Caco-2 (cell line): ENCODE results near the gene CDON. TPM values are rescaled to one million over a fixed set of nuclear protein-coding genes. Genes with fewer than 3 reads are reported as not detected.

Source experiments
- BruUV-seq: library from RNA; stranded (reverse); fragments of 400-500 nt; replicated peaks from 2 replicates; lab custom pipeline; 2021; lab: Mats Ljungman, UMichigan
- CTCF ChIA-PET: fragments of 300-600 bp; sonication (Branson Sonifier 250); formaldehyde crosslinking; loops from one replicate; lab custom pipeline; 2022; ENCODE audit warnings: antibody characterized with exemption; lab: Charles Lee
- POLR2A ChIA-PET: fragments of 300-600 bp; sonication (Branson Sonifier 250); formaldehyde crosslinking; loops from one replicate; lab custom pipeline; 2022; ENCODE audit warnings: antibody characterized with exemption; lab: Charles Lee
- DNase-seq, 2 experiments: peaks; one replicate each; pipeline versions ENCODE4 v3.0.0 to v3.0.0-alpha.2; 2020 to 2022
- H3K27me3 ChIP-seq: replicated peaks from 2 replicates; pipeline ENCODE4 v1.6.0; 2011; ENCODE audit warnings: low read length; ENCODE audit not compliant: control insufficient read depth, insufficient read depth
- H3K36me3 ChIP-seq: 2 replicates; pipeline ENCODE4 v1.5.1; 2011; ENCODE audit warnings: low read length; ENCODE audit not compliant: control insufficient read depth, insufficient read depth
- H3K4me1 ChIP-seq: fragments of 250-450 bp; sonication (Bioruptor Pico); 2 replicates; pipeline ENCODE4 v1.5.1; 2020; ENCODE audit warnings: mild to moderate bottlenecking
- H3K4me3 ChIP-seq: 2 replicates; pipeline ENCODE4 v1.5.1; 2011; ENCODE audit warnings: low read depth, mild to moderate bottlenecking, control low read depth, low read length
- H3K9me3 ChIP-seq: fragments of 250-450 bp; sonication (Bioruptor Pico); 2 replicates; pipeline ENCODE4 v1.5.1; 2020; ENCODE audit warnings: mild to moderate bottlenecking, moderate library complexity
- H3K27ac Mint-ChIP-seq: one replicate; pipeline ENCODE4 v1.8.0; 2022; ENCODE audit warnings: mixed read lengths; ENCODE audit not compliant: unreplicated experiment
- H3K27me3 Mint-ChIP-seq: one replicate; pipeline ENCODE4 v1.8.0; 2022; ENCODE audit warnings: mixed read lengths; ENCODE audit not compliant: insufficient read depth, unreplicated experiment
- H3K36me3 Mint-ChIP-seq: one replicate; pipeline ENCODE4 v1.8.0; 2022; ENCODE audit warnings: mild to moderate bottlenecking, mixed read lengths; ENCODE audit not compliant: insufficient read depth, unreplicated experiment
- H3K4me1 Mint-ChIP-seq: one replicate; pipeline ENCODE4 v1.8.0; 2022; ENCODE audit warnings: low read depth, mixed read lengths; ENCODE audit not compliant: unreplicated experiment
- H3K4me3 Mint-ChIP-seq: one replicate; pipeline ENCODE4 v1.8.0; 2022; ENCODE audit warnings: mild to moderate bottlenecking, moderate library complexity, mixed read lengths; ENCODE audit not compliant: unreplicated experiment
- H3K9me3 Mint-ChIP-seq: one replicate; pipeline ENCODE4 v1.8.0; 2022; ENCODE audit warnings: mixed read lengths; ENCODE audit not compliant: unreplicated experiment
- CTCF ChIP-seq, 2 experiments: fragments of 200-600 bp in 1 of 2; IDR thresholded peaks; 1 replicate in 1 of 2; 2 replicates in 1 of 2; pipeline versions ENCODE4 v1.5.1 to v1.8.0; 2011 to 2022; ENCODE audit warnings: antibody characterized with exemption in 1 of 2, control low read depth in 1 of 2, inconsistent platforms in 1 of 2, low read depth in 1 of 2, low read length in 1 of 2, mild to moderate bottlenecking in 1 of 2, moderate library complexity in 1 of 2; ENCODE audit not compliant: insufficient read depth in 1 of 2, severe bottlenecking in 1 of 2, unreplicated experiment in 1 of 2
- intact Hi-C: fragments of 100-400 bp; cut with micrococcal nuclease; formaldehyde crosslinking; loops from one replicate; pipeline ENCODE4 v1.10.0; 2022; ENCODE audit not compliant: unreplicated experiment
- total RNA-seq: library from RNA; stranded (reverse); gene quantifications from 2 replicates; pipeline ENCODE4 v1.2.3, GENCODE V29; 2022

The CDON gene
- total RNA-seq, 1 experiment from 2014 or later, result 6.8 TPM

DNA sequence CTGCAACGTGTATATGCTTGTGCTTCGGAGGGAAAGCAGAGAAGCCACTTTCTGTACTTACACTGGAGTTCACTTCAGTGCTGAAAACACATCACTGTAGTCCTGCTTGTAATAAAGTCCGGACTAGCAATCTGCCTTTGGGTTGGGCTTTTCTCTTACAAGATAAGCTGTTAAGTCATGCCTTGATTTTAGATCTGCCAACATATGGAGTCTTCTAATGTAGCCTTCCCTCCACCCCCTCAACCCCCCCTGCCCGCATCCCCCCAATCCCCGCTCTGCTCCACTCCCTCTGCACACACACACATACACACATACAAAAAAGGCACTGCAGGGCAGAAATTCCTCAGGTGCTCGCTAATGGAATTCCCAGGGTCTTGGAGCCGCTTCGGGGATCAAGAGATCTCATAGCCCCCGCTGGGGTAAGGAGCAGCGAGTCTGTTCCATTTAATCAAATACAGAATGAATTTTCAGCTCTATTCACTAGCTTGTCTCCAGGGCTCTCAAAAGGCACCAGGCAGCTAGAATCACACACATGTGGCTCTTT lies 3.4 kb downstream of the CDON start:
- Mint-ChIP-seq H3K27ac (no peak overlapping the region), H3K36me3 (peaks cover 16% of the 10 kb centered on the region), H3K4me3 (no peak overlapping the region), H3K27me3 (peaks cover 16% of the 10 kb centered on the region), H3K4me1 (peaks cover 8% of the 10 kb centered on the region), H3K9me3 (no peaks in the 10 kb centered on the region)
- Histone ChIP-seq H3K4me1 (peaks cover 8% of the 10 kb centered on the region), H3K4me3 (no peak overlapping the region), H3K27me3 (no peaks in the 10 kb centered on the region), H3K36me3 (no peaks in the 10 kb centered on the region), H3K9me3 (no peaks in the 10 kb centered on the region)
- no peak for TF ChIP-seq CTCF (IDR thresholded peaks at IDR 0.05; ENCODE audit: insufficient read depth in 1 of 2, low read depth in 1 of 2, low read length in 1 of 2, severe bottlenecking in 1 of 2, unreplicated experiment in 1 of 2)
- no peak for DNase-seq
- no TSS peak for BruUV-seq
- intact Hi-C loops, result no loop called here
- ChIA-PET CTCF (interaction anchor here (0.7 kb wide), 1 partner anchor 89 kb away, joined by 4 read pairs; no protein-coding TSS in a partner anchor), POLR2A (no interaction called here)

GRCh38 chr11:126058105-126058874 lies 4.4 kb downstream of the CDON start:
- Histone ChIP-seq H3K9me3 (no peaks in the 10 kb centered on the region), H3K4me3 (no peak overlapping the region), H3K27me3 (no peaks in the 10 kb centered on the region), H3K36me3 (no peaks in the 10 kb centered on the region), H3K4me1 (peaks cover 8% of the 10 kb centered on the region)
- no peak for DNase-seq
- H3K4me3 Mint-ChIP-seq, result no peak overlapping the region
- BruUV-seq, result no TSS peak
- H3K36me3 Mint-ChIP-seq, result peaks cover 15% of the 10 kb centered on the region
- no peak for TF ChIP-seq CTCF (IDR thresholded peaks at IDR 0.05; ENCODE audit: insufficient read depth in 1 of 2, low read depth in 1 of 2, low read length in 1 of 2, severe bottlenecking in 1 of 2, unreplicated experiment in 1 of 2)
- H3K27ac Mint-ChIP-seq, result no peak overlapping the region
- peaks cover 18% of the 10 kb centered on the region for H3K27me3 Mint-ChIP-seq
- POLR2A ChIA-PET, result no interaction called here
- H3K9me3 Mint-ChIP-seq, result no peaks in the 10 kb centered on the region
- CTCF ChIA-PET, result no interaction called here
- intact Hi-C loops, result no loop called here
- H3K4me1 Mint-ChIP-seq, result peaks cover 8% of the 10 kb centered on the region

DNA sequence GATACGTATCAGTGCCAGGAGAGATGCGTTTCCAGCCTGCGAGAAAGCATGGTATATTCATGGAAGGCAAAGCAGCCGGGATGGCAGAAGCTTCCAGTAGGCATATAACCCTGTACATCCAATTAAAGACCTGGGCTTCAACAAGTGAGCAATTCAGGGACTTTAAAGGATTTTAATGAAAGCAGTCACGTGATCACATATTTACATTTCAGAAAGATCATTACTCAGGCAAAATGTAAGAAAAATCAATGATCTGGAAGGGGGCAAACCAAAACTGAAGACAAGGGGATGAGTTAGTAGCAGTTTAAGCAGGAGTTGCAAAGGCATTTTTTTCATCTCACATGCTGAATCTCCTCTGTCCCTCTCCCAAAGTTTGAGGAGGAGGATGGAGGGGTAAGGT lies 7.8 kb downstream of the CDON start:
- no peaks in the 10 kb centered on the region for H3K4me1 ChIP-seq
- H3K4me3 ChIP-seq, result no peak overlapping the region
- H3K27me3 Mint-ChIP-seq, result peaks cover 13% of the 10 kb centered on the region
- H3K36me3 Mint-ChIP-seq, result no peaks in the 10 kb centered on the region
- CTCF ChIA-PET, result no interaction called here
- H3K4me1 Mint-ChIP-seq, result no peaks in the 10 kb centered on the region
- H3K9me3 Mint-ChIP-seq, result no peaks in the 10 kb centered on the region
- no peak for TF ChIP-seq CTCF (IDR thresholded peaks at IDR 0.05; ENCODE audit: insufficient read depth in 1 of 2, low read depth in 1 of 2, low read length in 1 of 2, severe bottlenecking in 1 of 2, unreplicated experiment in 1 of 2)
- H3K27ac Mint-ChIP-seq, result no peak overlapping the region
- no peak overlapping the region for H3K4me3 Mint-ChIP-seq
- POLR2A ChIA-PET, result no interaction called here
- DNase-seq, result no peak
- BruUV-seq, result no TSS peak
- no peaks in the 10 kb centered on the region for H3K27me3 ChIP-seq
- no peaks in the 10 kb centered on the region for H3K9me3 ChIP-seq
- no peaks in the 10 kb centered on the region for H3K36me3 ChIP-seq
- intact Hi-C loops, result no loop called here
